HL-60 (cell line): Measurements from ENCODE around the gene SUZ12.
"Not testable (repeated sequence)": the region's sequence is repeated elsewhere in the genome, so short reads cannot be mapped to it uniquely, and the experiment has no call there.

Experiments
- DNase-seq, 2 experiments: peaks; one replicate each; pipeline ENCODE4 v3.0.0-alpha.2; 2010 to 2020; ENCODE audit warnings: low read depth in 1 of 2, low spot score in 1 of 2
- H3K27ac ChIP-seq: fragments of 250-450 bp; sonication (Bioruptor Pico); replicated peaks from 2 replicates; pipeline ENCODE4 v1.5.1; 2020; ENCODE audit warnings: mild to moderate bottlenecking, moderate library complexity
- H3K27me3 ChIP-seq: fragments of 250-450 bp; sonication (Bioruptor Pico); 2 replicates; pipeline ENCODE4 v1.5.1; 2021; ENCODE audit warnings: mild to moderate bottlenecking, moderate library complexity; ENCODE audit not compliant: insufficient read depth, poor library complexity, severe bottlenecking
- H3K4me3 ChIP-seq: replicated peaks from 2 replicates; pipeline ENCODE4 v1.5.1; 2011; ENCODE audit warnings: mild to moderate bottlenecking, control low read depth, low read length; ENCODE audit not compliant: insufficient read depth
- CTCF ChIP-seq: IDR thresholded peaks from one replicate; pipeline ENCODE4 v1.5.1; 2011; ENCODE audit warnings: low read length, control low read depth, inconsistent platforms; ENCODE audit not compliant: insufficient read depth
- GABPA ChIP-seq: IDR thresholded peaks from 2 replicates; pipeline ENCODE4 v1.6.1; 2012; ENCODE audit warnings: low read depth
- POLR2AphosphoS5 ChIP-seq: IDR thresholded peaks from 2 replicates; pipeline ENCODE4 v1.6.1; 2012; ENCODE audit warnings: low read depth
- REST ChIP-seq: IDR thresholded peaks from 2 replicates; pipeline ENCODE4 v1.6.1; 2012; ENCODE audit warnings: low read depth; ENCODE audit not compliant: insufficient replicate concordance
- SPI1 ChIP-seq: IDR thresholded peaks from 2 replicates; pipeline ENCODE4 v1.6.1; 2012; ENCODE audit warnings: low read depth, mild to moderate bottlenecking, borderline replicate concordance

The SUZ12 gene

GRCh38 chr17:31912705-31913104, 24.1 kb upstream of the SUZ12 start:
- DNase-seq, H3K4me3 ChIP-seq, H3K27ac ChIP-seq, H3K27me3 ChIP-seq: not testable (repeated sequence)
- peak; percentile 6 for TF ChIP-seq CTCF

- no peaks in the 10 kb centered on the region for H3K27me3 ChIP-seq
- no peak for TF ChIP-seq CTCF
- no peak for TF ChIP-seq POLR2AphosphoS5
- TF ChIP-seq REST, result no peak
- TF ChIP-seq GABPA, result no peak
- no peak for TF ChIP-seq SPI1
- DNase-seq, result no peak
- no peak overlapping the region for H3K27ac ChIP-seq
- H3K4me3 ChIP-seq, result no peak overlapping the region
Observed at GRCh38 chr17:31915456-31916100, 21.2 kb upstream of the SUZ12 start.

GRCh38 chr17:31916491-31917064, 20.2 kb upstream of the SUZ12 start:
- Histone ChIP-seq H3K27me3 (no peaks in the 10 kb centered on the region), H3K27ac (no peak overlapping the region), H3K4me3 (no peak overlapping the region)
- TF ChIP-seq POLR2AphosphoS5 (no peak), REST (no peak), SPI1 (no peak), CTCF (no peak), GABPA (no peak)
- DNase-seq, result no peak

- no peak for DNase-seq
- H3K27me3 ChIP-seq, result no peaks in the 10 kb centered on the region
- TF ChIP-seq SPI1 (no peak), CTCF (no peak), POLR2AphosphoS5 (no peak), REST (no peak), GABPA (no peak)
- no peak overlapping the region for H3K27ac ChIP-seq
- no peak overlapping the region for H3K4me3 ChIP-seq
Observed at GRCh38 chr17:31917065-31917529, 19.7 kb upstream of the SUZ12 start.

DNA sequence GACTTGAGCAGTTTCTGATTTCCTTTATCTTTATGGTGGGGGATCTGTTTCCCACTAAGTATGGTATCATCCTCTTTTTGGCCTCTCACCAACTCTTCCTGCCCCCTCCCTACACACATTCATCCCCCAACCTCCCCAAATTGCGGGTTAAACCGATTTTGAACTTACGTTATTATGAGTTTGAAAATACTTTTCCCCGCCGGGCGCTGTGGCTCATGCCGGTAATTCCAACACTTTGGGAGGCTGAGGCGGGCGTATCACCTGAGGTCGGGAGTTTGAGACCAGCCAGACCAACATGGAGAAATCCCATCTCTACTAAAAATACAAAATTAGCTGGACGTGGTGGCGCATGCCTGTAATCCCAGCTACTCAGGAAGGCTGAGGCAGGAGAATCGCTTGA, 19.1 kb upstream of the SUZ12 start:
- not testable (repeated sequence) for H3K4me3 ChIP-seq, DNase-seq

More for the DNA sequence above, 19.1 kb upstream of the SUZ12 start:
- H3K27me3 ChIP-seq, H3K27ac ChIP-seq: not testable (repeated sequence)
